ENCODE data around the gene GAS5.
"Not testable (repeated sequence)": the region's sequence is repeated elsewhere in the genome, so short reads cannot be mapped to it uniquely, and the experiment has no call there.

Gene GAS5
- 527 to 573 (median 549) reads per million in 4 donors for total RNA-seq

DNA sequence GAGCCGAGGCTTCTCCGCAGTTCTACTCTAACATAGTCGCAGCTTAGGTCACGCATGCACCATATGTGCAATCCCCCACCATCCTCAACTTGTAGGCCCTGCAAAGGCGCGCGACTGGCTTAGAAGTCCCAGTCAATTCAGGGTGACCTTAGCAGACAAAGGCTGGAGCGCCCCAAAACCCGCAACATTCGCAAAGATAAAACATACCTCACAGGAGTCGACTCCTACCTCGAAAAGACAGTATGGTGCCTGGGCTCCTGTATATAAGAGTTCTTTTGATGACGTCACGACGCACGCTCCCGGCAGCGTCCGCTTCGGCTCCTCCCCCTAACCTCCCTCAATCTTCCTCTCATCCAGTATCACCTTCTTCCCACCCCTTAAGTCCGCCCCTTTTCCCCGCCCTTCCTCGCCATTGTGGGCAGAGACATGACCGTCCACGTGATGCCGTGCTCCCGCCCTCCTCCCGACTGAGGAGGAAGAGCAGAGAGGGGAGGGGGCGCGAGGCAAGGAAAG, at the start of gene GAS5:
GAS5 (minus strand) TSS at position 237 of the 513 bp plus-strand sequence.
- peak; percentile 97 to 100 (median 99) for DNase-seq

DNA sequence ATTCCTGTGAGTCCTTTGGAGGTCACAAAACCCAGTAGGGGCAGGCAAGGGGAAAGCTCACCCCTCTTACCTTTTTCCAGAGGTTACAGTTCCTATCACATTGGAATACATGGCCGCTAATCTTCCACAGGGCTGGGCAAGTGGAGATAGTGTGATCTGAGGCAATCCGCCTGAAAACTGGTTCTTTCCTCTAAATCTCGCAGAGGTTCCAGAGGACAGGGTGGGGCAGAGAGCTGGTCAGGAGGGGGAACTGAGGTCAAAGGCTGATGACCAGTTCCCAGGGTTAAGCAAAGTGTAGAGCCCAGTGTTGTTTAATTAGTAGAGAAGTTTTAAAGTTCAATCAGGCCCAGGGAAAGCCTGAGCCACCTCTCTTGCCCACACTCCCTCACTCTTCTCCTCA, 49.4 kb upstream of the GAS5 start, which contains the start of gene SERPINC1:
SERPINC1 (minus strand) TSS at position 179 of the 400 bp plus-strand sequence; CDS start at position 111, 68 bp downstream.
- no peak for DNase-seq

GRCh38 chr1:173916667-173917066, 48.9 kb upstream of the GAS5 start:
- no peak for DNase-seq

- no peak for DNase-seq
These were observed 47.8 kb upstream of the GAS5 start for GRCh38 chr1:173915596-173915995.

DNA sequence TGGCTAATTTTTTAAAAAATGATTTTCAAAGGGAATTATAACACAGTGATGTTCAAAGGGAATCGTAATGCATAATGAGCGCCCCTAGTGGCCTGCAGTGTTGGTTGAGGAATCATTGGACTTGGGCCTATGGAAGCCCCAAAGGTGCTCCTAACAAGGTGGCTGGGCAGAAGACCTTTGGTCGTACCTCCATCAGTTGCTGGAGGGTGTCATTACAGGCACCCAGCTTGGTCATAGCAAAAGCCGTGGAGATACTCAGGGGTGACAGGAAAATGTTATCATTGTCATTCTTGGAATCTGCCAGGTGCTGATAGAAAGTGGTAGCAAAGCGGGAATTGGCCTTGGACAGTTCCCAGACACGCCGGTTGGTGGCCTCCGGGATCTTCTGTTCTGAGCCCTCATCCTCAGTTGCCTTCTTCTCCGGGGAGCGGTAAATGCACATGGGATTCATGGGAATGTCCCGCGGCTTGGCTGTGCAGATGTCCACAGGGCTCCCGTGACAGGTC, 46.6 kb upstream of the GAS5 start:
- peak in 1 of 5 donors; percentile 14 for DNase-seq

- no peak for DNase-seq
These were observed 45.3 kb upstream of the GAS5 start for GRCh38 chr1:173913111-173913510.

GRCh38 chr1:173903827-173904531, 36.2 kb upstream of the GAS5 start:
- no peak for DNase-seq

- DNase-seq: no peak
These were observed 33.2 kb upstream of the GAS5 start for GRCh38 chr1:173900992-173901391.

DNA sequence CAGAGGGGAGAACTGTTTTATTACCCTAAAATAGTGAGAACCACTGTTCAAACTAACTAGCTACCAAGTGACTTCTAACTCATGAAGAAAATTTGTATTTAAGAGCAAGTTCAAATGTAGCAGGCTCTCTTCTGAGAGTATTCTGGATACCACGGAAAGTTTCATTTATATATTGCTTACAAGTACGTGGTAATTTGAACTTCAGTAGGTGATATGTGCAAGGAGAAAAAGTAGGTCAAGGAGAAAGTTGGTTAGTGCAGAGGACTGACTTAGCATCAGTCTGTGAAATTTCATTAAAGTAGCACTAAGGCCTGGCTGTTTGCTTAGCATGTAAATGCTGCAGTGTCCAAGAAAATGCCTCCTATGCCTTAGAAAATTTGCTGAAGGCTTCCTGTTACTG, 32.6 kb upstream of the GAS5 start:
- DNase-seq: no peak

DNA sequence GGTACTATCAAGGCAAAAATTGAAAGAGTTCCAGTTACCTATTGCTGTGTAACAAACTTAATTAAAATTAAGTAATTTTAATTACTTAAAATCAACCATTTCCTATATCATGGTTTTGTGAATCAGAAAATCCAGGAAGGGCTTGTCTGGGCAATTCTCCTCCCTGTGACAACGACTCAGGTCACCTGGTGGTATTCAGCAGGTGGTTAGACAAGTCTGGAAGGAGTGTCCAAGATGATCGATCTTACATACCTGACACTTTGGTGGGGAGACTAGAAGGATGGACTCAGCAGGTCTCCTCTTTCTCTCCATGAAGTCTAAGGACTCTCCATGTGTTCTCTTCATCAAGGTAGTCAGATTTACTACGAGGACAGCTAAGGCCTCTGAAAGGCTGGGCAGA, 26.4 kb upstream of the GAS5 start:
- no peak for DNase-seq

DNA sequence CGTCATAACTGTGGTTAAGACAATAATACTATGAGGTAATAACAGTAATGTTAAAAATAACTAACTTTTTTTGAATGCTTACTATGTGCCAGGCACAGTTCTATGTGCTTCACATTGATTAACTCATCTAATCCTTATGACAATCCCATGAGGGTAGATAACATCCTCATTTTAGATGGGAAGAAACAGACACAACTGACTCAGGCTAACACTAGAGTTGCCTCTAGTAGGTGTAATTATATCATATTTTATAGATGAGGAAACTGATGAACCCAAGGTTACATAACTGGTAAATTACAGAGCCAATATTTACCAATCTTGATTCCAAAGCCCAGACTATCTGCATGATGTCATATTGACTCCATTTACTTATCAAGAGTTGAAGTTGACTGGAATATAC, 25.8 kb upstream of the GAS5 start:
- no peak for DNase-seq

DNA sequence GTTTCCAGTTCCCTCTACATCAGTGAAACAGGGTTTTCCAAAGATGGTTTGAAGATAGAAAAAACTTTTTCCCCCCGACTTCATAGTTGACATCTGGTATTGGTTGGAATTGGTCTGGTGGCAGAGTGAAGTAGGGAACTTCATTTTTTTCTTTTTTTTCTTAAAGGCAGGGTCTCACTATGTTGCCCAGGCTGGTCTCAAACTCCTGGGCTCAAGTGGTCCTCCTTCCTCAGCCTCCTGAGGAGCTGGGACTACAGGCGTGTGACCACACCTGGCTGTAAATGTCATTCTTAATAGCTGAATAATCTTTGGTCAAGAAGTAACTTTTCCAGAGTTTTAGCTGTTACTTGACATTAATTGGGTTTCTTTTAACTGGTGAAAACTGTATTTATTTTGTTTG, 22.1 kb upstream of the GAS5 start:
- no peak for DNase-seq

GRCh38 chr1:173888749-173889148, 21.0 kb upstream of the GAS5 start:
- DNase-seq: no peak

DNA sequence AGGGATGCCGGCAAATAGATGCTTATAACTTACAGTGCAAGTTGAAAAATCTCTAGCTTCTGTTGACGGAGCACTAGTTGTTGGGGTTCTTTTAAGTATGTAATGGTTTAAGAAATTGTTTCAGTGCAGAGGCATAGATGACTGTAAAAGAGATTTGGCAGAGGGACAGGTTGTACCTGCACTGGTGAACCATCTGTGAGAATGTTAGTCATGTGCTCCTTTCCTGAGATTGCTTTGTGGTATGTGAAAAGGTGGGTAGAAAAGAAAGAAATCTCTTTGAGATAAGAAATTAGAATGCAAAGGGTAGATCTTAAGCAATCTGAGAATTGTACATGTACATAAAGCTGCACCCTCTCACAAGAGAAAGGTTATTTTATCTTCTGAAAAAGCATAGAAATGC, 19.8 kb upstream of the GAS5 start:
- DNase-seq: no peak

GRCh38 chr1:173886746-173887611, 19.2 kb upstream of the GAS5 start:
- no peak for DNase-seq

- no peak for DNase-seq
These were observed 16.9 kb upstream of the GAS5 start for GRCh38 chr1:173884701-173885100.

GRCh38 chr1:173881117-173881516, 13.3 kb upstream of the GAS5 start:
- not testable (repeated sequence) for DNase-seq

DNA sequence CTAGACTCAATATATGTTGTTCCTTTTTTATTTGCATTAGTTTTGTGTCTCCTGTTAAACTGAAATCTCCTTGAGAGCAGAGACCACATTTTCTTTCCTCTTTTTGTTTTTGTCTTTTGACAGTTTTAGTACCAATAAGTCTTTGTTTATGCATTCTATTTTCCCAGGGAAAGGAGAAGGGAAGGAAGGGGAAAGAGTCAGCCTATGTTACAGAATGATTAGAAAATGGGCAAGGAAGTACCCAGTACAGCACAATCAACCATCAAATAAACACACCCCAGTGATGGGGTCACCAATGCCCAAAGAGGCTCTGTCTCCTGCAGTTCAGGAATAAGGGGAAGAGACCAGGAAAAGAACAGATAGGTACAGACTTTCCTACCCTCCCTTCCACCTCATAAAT, 10.5 kb upstream of the GAS5 start:
- DNase-seq: no peak

DNA sequence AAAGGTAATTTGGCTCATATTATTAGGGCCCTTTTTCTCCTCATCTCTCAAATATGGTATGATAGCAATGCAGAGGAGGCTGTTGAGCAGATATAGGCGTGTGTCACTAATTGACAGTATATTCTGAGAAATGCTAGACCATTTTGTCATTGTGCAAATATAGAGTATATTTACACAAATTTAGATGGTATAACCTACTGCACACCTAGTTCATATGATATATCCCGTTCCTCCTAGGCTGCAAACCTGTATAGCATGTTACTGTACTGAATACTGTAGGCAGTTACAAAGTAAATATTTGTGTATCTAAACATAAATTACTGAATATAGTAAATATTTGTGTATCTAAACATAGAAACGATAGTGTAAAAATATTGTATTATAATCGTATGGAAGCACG, 8.9 kb upstream of the GAS5 start:
- no peak for DNase-seq

GRCh38 chr1:173871500-173871899, 3.7 kb upstream of the GAS5 start:
- DNase-seq: no peak

DNA sequence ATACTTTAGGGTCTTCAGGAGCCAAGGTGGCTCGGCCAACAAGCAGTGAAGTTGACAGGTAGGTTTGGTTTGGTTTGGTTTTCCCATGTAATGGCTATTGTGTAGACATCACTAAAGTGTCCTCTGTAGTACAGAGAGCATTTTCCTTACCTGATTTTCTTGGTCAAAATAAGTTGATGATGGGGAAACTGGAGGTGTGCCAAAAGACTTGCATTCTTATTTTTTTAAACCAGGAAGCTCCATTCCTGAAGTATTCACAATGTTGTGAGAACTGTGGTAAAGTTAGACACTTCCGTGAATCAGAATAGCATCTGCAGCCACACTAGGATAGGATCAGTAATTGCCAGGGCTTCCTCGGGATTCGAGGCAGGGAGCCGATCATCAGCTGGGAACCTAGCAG, 3.3 kb upstream of the GAS5 start:
- DNase-seq: peak in 1 of 5 donors; percentile 8

GRCh38 chr1:173870252-173871075, 2.7 kb upstream of the GAS5 start:
- DNase-seq: peak in 1 of 5 donors; percentile 87

- DNase-seq: no peak
These were observed 1.2 kb upstream of the GAS5 start for GRCh38 chr1:173869021-173869359.
